ENCODE results near the gene ZDHHC3.

DNA sequence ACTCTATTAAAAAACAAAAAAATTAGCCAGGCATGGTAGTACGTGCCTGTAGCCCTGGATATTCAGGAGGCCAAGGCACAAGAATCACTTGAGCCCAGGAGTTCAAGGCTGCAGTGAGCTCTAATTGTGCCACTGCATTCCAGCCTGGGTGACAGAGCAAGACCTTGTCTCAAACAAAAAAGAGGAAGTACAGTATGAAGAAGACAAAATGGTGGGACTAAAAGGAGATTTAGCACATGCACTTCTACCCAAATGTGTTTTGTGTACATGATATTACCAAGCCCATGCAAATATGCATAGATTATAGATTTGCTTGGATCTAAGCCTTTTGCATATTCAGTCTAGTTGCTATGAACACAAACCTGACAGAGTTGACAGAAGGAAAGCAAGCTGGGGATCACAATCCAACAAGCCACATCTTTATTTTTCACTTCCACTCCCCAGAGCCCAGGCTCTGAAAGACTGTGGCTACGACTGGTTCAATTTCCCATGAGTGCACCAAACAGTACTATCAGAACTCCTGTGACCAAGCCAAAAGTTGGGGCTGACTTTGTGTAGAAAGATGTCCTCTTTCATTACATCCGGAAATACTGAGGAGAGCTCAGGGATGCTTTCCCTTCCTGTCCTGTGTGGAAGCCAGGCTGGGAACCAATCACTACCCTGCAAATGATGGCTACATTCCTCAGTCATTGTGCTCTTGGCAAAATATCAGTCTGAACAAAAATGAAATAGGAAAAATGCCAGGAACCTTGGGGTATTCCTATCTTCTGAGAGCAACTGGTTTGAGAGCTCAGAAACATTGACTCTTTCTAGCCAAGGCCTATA lies 52.1 kb downstream of the ZDHHC3 start:
- no peak for TF ChIP-seq CTCF (IDR thresholded peaks at IDR 0.05)
- no peak for TF ChIP-seq POLR2A (IDR thresholded peaks at IDR 0.05)
- TF ChIP-seq EP300 (IDR thresholded peaks at IDR 0.05) = no peak
